HL-60 (cell line): Measurements from ENCODE around the gene TSNAXIP1.

ENCODE experiments used
- DNase-seq, 2 experiments: peaks; one replicate each; pipeline ENCODE4 v3.0.0-alpha.2; 2010 to 2020; ENCODE audit warnings: low read depth in 1 of 2, low spot score in 1 of 2
- H3K27ac ChIP-seq: fragments of 250-450 bp; sonication (Bioruptor Pico); replicated peaks from 2 replicates; pipeline ENCODE4 v1.5.1; 2020; ENCODE audit warnings: mild to moderate bottlenecking, moderate library complexity
- H3K27me3 ChIP-seq: fragments of 250-450 bp; sonication (Bioruptor Pico); 2 replicates; pipeline ENCODE4 v1.5.1; 2021; ENCODE audit warnings: mild to moderate bottlenecking, moderate library complexity; ENCODE audit not compliant: insufficient read depth, poor library complexity, severe bottlenecking
- H3K4me3 ChIP-seq: replicated peaks from 2 replicates; pipeline ENCODE4 v1.5.1; 2011; ENCODE audit warnings: mild to moderate bottlenecking, control low read depth, low read length; ENCODE audit not compliant: insufficient read depth
- CTCF ChIP-seq: IDR thresholded peaks from one replicate; pipeline ENCODE4 v1.5.1; 2011; ENCODE audit warnings: low read length, control low read depth, inconsistent platforms; ENCODE audit not compliant: insufficient read depth
- GABPA ChIP-seq: IDR thresholded peaks from 2 replicates; pipeline ENCODE4 v1.6.1; 2012; ENCODE audit warnings: low read depth
- POLR2AphosphoS5 ChIP-seq: IDR thresholded peaks from 2 replicates; pipeline ENCODE4 v1.6.1; 2012; ENCODE audit warnings: low read depth
- REST ChIP-seq: IDR thresholded peaks from 2 replicates; pipeline ENCODE4 v1.6.1; 2012; ENCODE audit warnings: low read depth; ENCODE audit not compliant: insufficient replicate concordance
- SPI1 ChIP-seq: IDR thresholded peaks from 2 replicates; pipeline ENCODE4 v1.6.1; 2012; ENCODE audit warnings: low read depth, mild to moderate bottlenecking, borderline replicate concordance

The TSNAXIP1 gene

GRCh38 chr16:67858500-67858899 is 51.8 kb downstream of the TSNAXIP1 start:
- no peak for DNase-seq
- Histone ChIP-seq H3K27me3 (no peaks in the 10 kb centered on the region), H3K4me3 (no peak overlapping the region), H3K27ac (peak overlapping the region; percentile 33)
- TF ChIP-seq SPI1 (no peak), GABPA (no peak), POLR2AphosphoS5 (no peak), CTCF (no peak), REST (no peak)

GRCh38 chr16:67860589-67861398 is 54.1 kb downstream of the TSNAXIP1 start:
- TF ChIP-seq REST, result no peak
- TF ChIP-seq SPI1, result no peak
- no peak for TF ChIP-seq POLR2AphosphoS5
- no peak for TF ChIP-seq CTCF
- TF ChIP-seq GABPA, result no peak
- H3K27ac ChIP-seq, result no peak overlapping the region
- no peak for DNase-seq
- H3K4me3 ChIP-seq, result no peak overlapping the region
- H3K27me3 ChIP-seq, result no peaks in the 10 kb centered on the region

GRCh38 chr16:67861877-67862276 is 55.2 kb downstream of the TSNAXIP1 start:
- no peak for DNase-seq
- no peak overlapping the region for H3K4me3 ChIP-seq
- no peak overlapping the region for H3K27ac ChIP-seq

More at GRCh38 chr16:67861877-67862276, 55.2 kb downstream of the TSNAXIP1 start:
- no peak for TF ChIP-seq REST
- TF ChIP-seq POLR2AphosphoS5, result no peak
- TF ChIP-seq CTCF, result no peak
- TF ChIP-seq GABPA, result no peak
- TF ChIP-seq SPI1, result no peak
- H3K27me3 ChIP-seq, result no peaks in the 10 kb centered on the region
